Testis (tissue), 2 donors: Measurements from ENCODE around the gene ZNF217.
"Not testable (repeated sequence)": the region's sequence is repeated elsewhere in the genome, so short reads cannot be mapped to it uniquely, and the experiment has no call there.

ENCODE experiments used
- POLR2A ChIP-seq: fragments of 450-650 bp; IDR thresholded peaks from one replicate; pipeline ENCODE4 v1.6.1; 2017; ENCODE audit warnings: antibody characterized with exemption, mild to moderate bottlenecking, moderate library complexity
- TF ChIP-seq, protein P1 (sequence below), 3 experiments: fragments of 450-650 bp in 2 of 3; fragments of 200-600 bp in 1 of 3; sonication (generic) in 1 of 3; IDR thresholded peaks; one replicate each; pipeline ENCODE4 v1.5.1; 2016 to 2019; ENCODE audit warnings: antibody characterized with exemption in 3 of 3, mild to moderate bottlenecking in 2 of 3, moderate library complexity in 1 of 3

DNA sequence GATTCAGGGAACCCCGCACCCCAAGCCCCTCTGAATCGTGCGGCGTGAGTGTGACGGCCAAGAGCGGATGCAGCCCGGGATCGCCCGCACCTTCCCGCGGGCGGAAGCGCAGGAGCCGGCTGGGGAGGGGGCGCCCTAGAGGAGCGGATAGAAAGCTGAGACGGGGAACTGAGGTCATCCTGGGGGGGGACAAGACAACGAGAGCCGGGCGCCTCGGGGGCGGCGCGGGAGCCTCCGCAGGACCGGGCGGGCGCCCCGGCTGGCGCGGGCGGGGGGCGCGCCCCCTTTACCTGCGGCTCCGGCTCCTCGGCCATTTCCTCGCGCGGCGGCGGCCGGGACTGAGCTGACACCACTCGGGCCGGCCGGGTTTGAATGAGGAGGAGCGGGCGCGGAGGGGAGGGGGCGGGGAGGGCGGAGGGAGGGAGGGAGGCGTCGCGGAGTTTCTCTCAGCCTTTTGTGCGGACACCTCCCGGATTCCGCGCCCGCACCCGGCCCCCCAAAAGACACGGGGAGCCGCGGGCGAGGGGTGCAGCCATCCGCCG is at the start of gene ZNF217:
- TF ChIP-seq, protein P1, sequence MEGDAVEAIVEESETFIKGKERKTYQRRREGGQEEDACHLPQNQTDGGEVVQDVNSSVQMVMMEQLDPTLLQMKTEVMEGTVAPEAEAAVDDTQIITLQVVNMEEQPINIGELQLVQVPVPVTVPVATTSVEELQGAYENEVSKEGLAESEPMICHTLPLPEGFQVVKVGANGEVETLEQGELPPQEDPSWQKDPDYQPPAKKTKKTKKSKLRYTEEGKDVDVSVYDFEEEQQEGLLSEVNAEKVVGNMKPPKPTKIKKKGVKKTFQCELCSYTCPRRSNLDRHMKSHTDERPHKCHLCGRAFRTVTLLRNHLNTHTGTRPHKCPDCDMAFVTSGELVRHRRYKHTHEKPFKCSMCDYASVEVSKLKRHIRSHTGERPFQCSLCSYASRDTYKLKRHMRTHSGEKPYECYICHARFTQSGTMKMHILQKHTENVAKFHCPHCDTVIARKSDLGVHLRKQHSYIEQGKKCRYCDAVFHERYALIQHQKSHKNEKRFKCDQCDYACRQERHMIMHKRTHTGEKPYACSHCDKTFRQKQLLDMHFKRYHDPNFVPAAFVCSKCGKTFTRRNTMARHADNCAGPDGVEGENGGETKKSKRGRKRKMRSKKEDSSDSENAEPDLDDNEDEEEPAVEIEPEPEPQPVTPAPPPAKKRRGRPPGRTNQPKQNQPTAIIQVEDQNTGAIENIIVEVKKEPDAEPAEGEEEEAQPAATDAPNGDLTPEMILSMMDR (IDR thresholded peaks at IDR 0.05): not testable (repeated sequence)
- TF ChIP-seq POLR2A: not testable (repeated sequence)
